Keratinocyte (primary cell): Measurements from ENCODE around the gene GZMH.

ENCODE experiments used
- CTCF ChIP-seq, 3 experiments: IDR thresholded peaks in 1 of 3; conservative IDR thresholded peaks in 1 of 3; optimal IDR thresholded peaks in 1 of 3; 2 replicates in 2 of 3; 3 replicates in 1 of 3; pipeline versions ENCODE3 to v1.5.1; 2011; ENCODE audit warnings: low read length in 3 of 3, mild to moderate bottlenecking in 3 of 3, moderate library complexity in 2 of 3, control low read depth in 1 of 3, inconsistent platforms in 1 of 3; ENCODE audit not compliant: insufficient read depth in 2 of 3; ENCODE audit errors: extremely low read depth in 1 of 3
- EZH2 ChIP-seq: IDR thresholded peaks from one replicate; pipeline ENCODE4 v1.6.1; 2012; ENCODE audit warnings: inconsistent platforms, mild to moderate bottlenecking, low read length, moderate library complexity

- TF ChIP-seq CTCF (optimal IDR thresholded peaks at IDR 0.05 in 1 of 3, IDR thresholded peaks at IDR 0.05 in 1 of 3, conservative IDR thresholded peaks at IDR 0.05 in 1 of 3; ENCODE audit: extremely low read depth in 1 of 3, insufficient read depth in 2 of 3, low read length in 3 of 3) (no peak), EZH2 (no peak)
These were observed 2.4 kb downstream of the GZMH start for GRCh38 chr14:24607081-24607480.
